Smooth muscle cell (in vitro differentiated cells): ENCODE measurements around the gene MIER1. TPM values are rescaled to one million over a fixed set of nuclear protein-coding genes. Genes with fewer than 3 reads are reported as not detected.

Source experiments
- DNase-seq: peaks from one replicate; lab custom pipeline; 2025; ENCODE audit not compliant: unreplicated experiment; lab: John Stamatoyannopoulos, UW
- H2AFZ ChIP-seq: fragments of 200-600 bp; sonication (generic); 2 replicates; pipeline ENCODE4 v1.6.0; 2016; ENCODE audit warnings: antibody characterized with exemption, low read depth, mild to moderate bottlenecking
- H3F3A ChIP-seq: fragments of 200-600 bp; sonication (generic); 2 replicates; pipeline ENCODE4 v1.6.0; 2017; ENCODE audit warnings: antibody characterized with exemption, low read depth
- H3K27ac ChIP-seq: fragments of 200-600 bp; sonication (generic); 2 replicates; pipeline ENCODE4 v1.5.1; 2016; ENCODE audit warnings: low read depth, mild to moderate bottlenecking
- H3K27me3 ChIP-seq: fragments of 200-600 bp; sonication (generic); 2 replicates; pipeline ENCODE4 v1.6.1; 2016; ENCODE audit warnings: low read depth, mild to moderate bottlenecking
- H3K36me3 ChIP-seq: fragments of 200-600 bp; sonication (generic); 2 replicates; pipeline ENCODE4 v1.5.1; 2016; ENCODE audit warnings: low read depth
- H3K4me1 ChIP-seq: fragments of 200-600 bp; sonication (generic); 2 replicates; pipeline ENCODE4 v1.5.1; 2016; ENCODE audit warnings: low read depth
- H3K4me2 ChIP-seq: fragments of 200-600 bp; sonication (generic); 2 replicates; pipeline ENCODE4 v1.6.0; 2016; ENCODE audit warnings: mild to moderate bottlenecking
- H3K4me3 ChIP-seq: fragments of 200-600 bp; sonication (generic); 2 replicates; pipeline ENCODE4 v1.5.1; 2016; ENCODE audit warnings: mild to moderate bottlenecking
- H3K79me2 ChIP-seq: fragments of 200-600 bp; sonication (generic); 2 replicates; pipeline ENCODE4 v1.6.0; 2016; ENCODE audit warnings: low read depth, mild to moderate bottlenecking
- H3K9ac ChIP-seq: fragments of 200-600 bp; sonication (generic); 2 replicates; pipeline ENCODE4 v1.6.0; 2016; ENCODE audit warnings: low read depth
- H3K9me3 ChIP-seq: fragments of 200-600 bp; sonication (generic); replicated peaks from 2 replicates; pipeline ENCODE4 v1.5.1; 2016; ENCODE audit warnings: low read depth
- H4K20me1 ChIP-seq: fragments of 200-600 bp; sonication (generic); 2 replicates; pipeline ENCODE4 v1.6.0; 2016; ENCODE audit warnings: low read depth
- WGBS: methylation state at CpG from one replicate; pipeline ENCODE4 v1.1.7; 2016; ENCODE audit warnings: low lambda C conversion rate; 5-methylcytosine and 5-hydroxymethylcytosine counted together
- polyA plus RNA-seq: library from polyadenylated mRNA; unstranded; fragments of >200 nt; fragmentation: Nextera tagmentation; extraction: Ambion mirVana; gene quantifications from 2 replicates; pipeline ENCODE4 v1.2.1, GENCODE V29; 2016
- total RNA-seq: library from RNA; depleted of rRNA; stranded (reverse); fragments of >200 nt; gene quantifications from 2 replicates; pipeline ENCODE4 v1.2.3, GENCODE V29; 2014
- TF ChIP-seq, protein P1 (sequence below): fragments of 200-600 bp; sonication (generic); IDR thresholded peaks from 2 replicates; pipeline ENCODE4 v1.5.1; 2017; ENCODE audit warnings: borderline replicate concordance, mild to moderate bottlenecking, antibody characterized with exemption; ENCODE audit not compliant: insufficient read depth, poor library complexity, severe bottlenecking

Gene MIER1
- total and polyA plus RNA-seq, 2 experiments from 2014 or later, result 17.4 to 36.1 TPM

DNA sequence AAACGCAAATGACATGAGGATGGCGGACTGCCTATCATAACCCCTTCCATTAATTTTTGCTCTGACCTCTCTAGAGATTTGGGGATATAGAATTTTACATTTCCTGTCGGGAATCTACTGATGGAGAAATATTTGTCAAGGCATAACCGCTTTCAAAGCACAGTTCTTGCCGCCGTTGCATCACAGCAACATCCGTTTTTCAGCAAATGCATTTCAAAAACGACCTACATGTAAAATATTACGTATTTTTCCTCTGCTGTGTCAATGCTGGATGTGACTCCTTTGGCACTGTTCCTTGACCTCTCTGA, 4.9 kb downstream of the MIER1 start:
- H3K4me3 ChIP-seq, result peak overlapping the region; percentile 98
- peaks cover 6% of the 10 kb centered on the region for H3F3A ChIP-seq
- H3K4me1 ChIP-seq, result peaks cover 34% of the 10 kb centered on the region
- DNase-seq, result no peak
- no peaks in the 10 kb centered on the region for H3K9me3 ChIP-seq
- TF ChIP-seq, protein P1, sequence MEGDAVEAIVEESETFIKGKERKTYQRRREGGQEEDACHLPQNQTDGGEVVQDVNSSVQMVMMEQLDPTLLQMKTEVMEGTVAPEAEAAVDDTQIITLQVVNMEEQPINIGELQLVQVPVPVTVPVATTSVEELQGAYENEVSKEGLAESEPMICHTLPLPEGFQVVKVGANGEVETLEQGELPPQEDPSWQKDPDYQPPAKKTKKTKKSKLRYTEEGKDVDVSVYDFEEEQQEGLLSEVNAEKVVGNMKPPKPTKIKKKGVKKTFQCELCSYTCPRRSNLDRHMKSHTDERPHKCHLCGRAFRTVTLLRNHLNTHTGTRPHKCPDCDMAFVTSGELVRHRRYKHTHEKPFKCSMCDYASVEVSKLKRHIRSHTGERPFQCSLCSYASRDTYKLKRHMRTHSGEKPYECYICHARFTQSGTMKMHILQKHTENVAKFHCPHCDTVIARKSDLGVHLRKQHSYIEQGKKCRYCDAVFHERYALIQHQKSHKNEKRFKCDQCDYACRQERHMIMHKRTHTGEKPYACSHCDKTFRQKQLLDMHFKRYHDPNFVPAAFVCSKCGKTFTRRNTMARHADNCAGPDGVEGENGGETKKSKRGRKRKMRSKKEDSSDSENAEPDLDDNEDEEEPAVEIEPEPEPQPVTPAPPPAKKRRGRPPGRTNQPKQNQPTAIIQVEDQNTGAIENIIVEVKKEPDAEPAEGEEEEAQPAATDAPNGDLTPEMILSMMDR, result no peak
- H3K27me3 ChIP-seq, result no peaks in the 10 kb centered on the region
- peaks cover 73% of the 10 kb centered on the region for H3K79me2 ChIP-seq
- H3K4me2 ChIP-seq, result peak overlapping the region; percentile 93
- H2AFZ ChIP-seq, result peak overlapping the region; percentile 81
- no peak overlapping the region for H3K9ac ChIP-seq
- H3K36me3 ChIP-seq, result no peaks in the 10 kb centered on the region
- WGBS, result 30% methylated on average over 9 of the region's 9 CpGs
- H4K20me1 ChIP-seq, result peaks cover 34% of the 10 kb centered on the region
- H3K27ac ChIP-seq, result peak overlapping the region; percentile 88

DNA sequence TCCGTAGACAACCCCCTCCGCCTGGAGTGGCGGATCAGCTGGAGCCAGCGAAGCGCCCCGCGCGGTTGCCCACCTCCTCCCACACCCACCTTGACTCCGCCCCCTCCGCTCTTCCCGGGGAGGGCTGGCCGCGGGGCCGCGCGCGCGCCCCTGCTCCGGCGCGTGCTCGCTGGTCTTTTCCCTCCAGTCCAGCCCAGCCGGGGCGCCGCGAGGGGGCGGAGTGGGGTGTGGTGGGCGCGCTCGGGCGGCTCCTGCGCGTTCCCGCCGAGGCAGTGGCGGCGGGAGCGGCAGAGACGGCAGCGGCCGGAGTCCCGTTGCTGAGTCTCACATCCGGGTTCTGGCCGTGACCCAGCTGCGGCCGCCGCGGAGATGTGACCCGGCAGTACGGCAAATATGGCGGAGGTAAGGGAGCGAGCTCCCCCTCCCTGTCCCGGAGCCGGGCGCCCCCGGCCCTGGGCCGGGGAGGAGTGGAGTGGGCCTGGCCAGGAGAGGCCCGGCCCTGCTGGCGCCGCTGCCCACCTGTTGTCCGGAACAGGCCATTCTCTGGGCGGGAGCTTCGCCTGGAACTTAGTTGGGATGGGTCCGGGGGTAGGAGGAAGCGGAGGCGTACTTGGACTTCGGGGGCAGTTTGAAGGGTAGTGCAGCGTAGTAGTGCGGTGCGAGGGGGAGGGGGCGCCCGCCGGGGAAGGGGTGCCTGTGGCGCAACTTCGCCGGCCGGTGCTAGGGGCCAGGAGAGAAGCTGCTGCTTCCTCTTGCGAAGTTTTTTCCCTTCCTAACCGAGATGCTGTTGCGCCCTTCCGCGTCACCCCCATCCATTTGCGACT, 5.4 kb downstream of the MIER1 start:
- Histone ChIP-seq H3K9me3 (no peaks in the 10 kb centered on the region), H3F3A (peaks cover 6% of the 10 kb centered on the region), H2AFZ (peak overlapping the region; percentile 81), H3K27me3 (no peaks in the 10 kb centered on the region), H3K4me3 (peak overlapping the region; percentile 98), H3K4me2 (peak overlapping the region; percentile 93), H3K79me2 (peaks cover 79% of the 10 kb centered on the region), H3K36me3 (no peaks in the 10 kb centered on the region), H3K27ac (peak overlapping the region; percentile 88), H4K20me1 (peaks cover 40% of the 10 kb centered on the region), H3K4me1 (peaks cover 34% of the 10 kb centered on the region), H3K9ac (peak overlapping the region; percentile 92)
- TF ChIP-seq, protein P1, result peak; percentile 23
- peak; percentile 84 for DNase-seq
- 1% methylated on average over 38 of the region's 83 CpGs for WGBS

DNA sequence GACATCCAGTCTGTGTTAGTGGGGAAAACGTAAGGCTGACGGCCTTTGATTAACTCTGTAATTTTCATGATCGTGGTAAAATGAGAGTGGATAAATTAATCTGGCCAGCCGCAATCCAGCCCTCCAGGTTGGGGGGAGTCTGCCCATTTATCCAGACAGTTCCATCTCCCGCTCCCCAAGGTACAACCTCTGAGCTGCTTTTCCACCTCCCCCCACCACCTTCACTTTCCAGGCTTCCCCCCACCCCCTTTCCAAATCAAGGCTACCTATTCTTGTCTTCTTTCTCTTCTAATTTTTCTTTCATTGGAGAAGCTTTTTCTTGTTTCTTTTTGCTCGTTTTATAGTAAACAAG, 6.0 kb downstream of the MIER1 start:
- Histone ChIP-seq H3K79me2 (peaks cover 85% of the 10 kb centered on the region), H3K4me1 (peaks cover 34% of the 10 kb centered on the region), H3K36me3 (no peaks in the 10 kb centered on the region), H3K4me3 (peak overlapping the region; percentile 98), H3F3A (peaks cover 6% of the 10 kb centered on the region), H3K4me2 (peak overlapping the region; percentile 93), H4K20me1 (peaks cover 46% of the 10 kb centered on the region), H3K9ac (peak overlapping the region; percentile 92), H3K27ac (peak overlapping the region; percentile 88), H3K27me3 (no peaks in the 10 kb centered on the region), H2AFZ (peak overlapping the region; percentile 81), H3K9me3 (no peaks in the 10 kb centered on the region)
- TF ChIP-seq, protein P1, result no peak
- WGBS, result 0% methylated on average over 6 of the region's 6 CpGs
- no peak for DNase-seq

DNA sequence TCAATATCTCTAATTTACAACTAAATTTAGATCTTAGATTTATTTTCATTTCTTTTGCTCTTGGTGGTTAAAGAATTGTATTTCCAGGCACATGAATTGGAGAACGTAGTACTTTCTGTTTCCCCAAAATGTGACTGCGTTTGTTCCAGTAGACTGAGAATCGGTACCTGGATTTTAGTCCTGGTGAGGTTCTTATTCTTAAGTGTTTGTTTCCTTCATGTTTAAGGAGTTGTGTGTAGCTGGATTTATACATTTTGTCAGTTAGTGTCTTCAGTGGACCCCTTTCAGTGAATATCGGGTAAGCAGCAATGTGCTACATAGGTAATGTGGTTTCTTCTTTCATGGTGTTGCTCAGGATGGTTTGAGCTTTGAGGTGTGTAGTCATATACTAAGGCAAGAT, 6.8 kb downstream of the MIER1 start:
- H3K27ac ChIP-seq, result no peak overlapping the region
- WGBS, result 32% methylated on average over 4 of the region's 4 CpGs
- TF ChIP-seq, protein P1, result no peak
- peak overlapping the region; percentile 93 for H3K4me2 ChIP-seq
- H3K4me1 ChIP-seq, result peaks cover 28% of the 10 kb centered on the region
- peaks cover 87% of the 10 kb centered on the region for H3K79me2 ChIP-seq
- no peak for DNase-seq
- peak overlapping the region; percentile 98 for H3K4me3 ChIP-seq
- peaks cover 54% of the 10 kb centered on the region for H4K20me1 ChIP-seq
- no peaks in the 10 kb centered on the region for H3F3A ChIP-seq
- no peaks in the 10 kb centered on the region for H3K27me3 ChIP-seq
- H3K9me3 ChIP-seq, result no peaks in the 10 kb centered on the region
- no peaks in the 10 kb centered on the region for H3K36me3 ChIP-seq
- peak overlapping the region; percentile 92 for H3K9ac ChIP-seq
- no peak overlapping the region for H2AFZ ChIP-seq
